HK-2 (cell line): Measurements from ENCODE around the gene DRAM2.
"Not testable (repeated sequence)": the region's sequence is repeated elsewhere in the genome, so short reads cannot be mapped to it uniquely, and the experiment has no call there.

Experiments
- DNase-seq: peaks from one replicate; pipeline ENCODE4 v3.0.0-alpha.2; 2018; ENCODE audit not compliant: unreplicated experiment

The DRAM2 gene

GRCh38 chr1:111082421-111083203 lies 57.3 kb downstream of the DRAM2 start:
- DNase-seq, result no peak

- DNase-seq, result not testable (repeated sequence)
Observed at GRCh38 chr1:111079329-111079728, 60.6 kb downstream of the DRAM2 start.

GRCh38 chr1:111077312-111077711 lies 62.6 kb downstream of the DRAM2 start:
- DNase-seq, result not testable (repeated sequence)
